Hepatocyte (in vitro differentiated cells): Measurements from ENCODE around the gene S100A16. TPM values are rescaled to one million over a fixed set of nuclear protein-coding genes. Genes with fewer than 3 reads are reported as not detected.

Experiments
- DNase-seq: peaks from one replicate; pipeline ENCODE4 v3.0.0-alpha.2; 2016; ENCODE audit warnings: low spot score
- H2AFZ ChIP-seq: fragments of 200-600 bp; sonication (generic); 2 replicates; pipeline ENCODE4 v1.6.0; 2016; ENCODE audit warnings: antibody characterized with exemption, mild to moderate bottlenecking
- H3K27ac ChIP-seq: fragments of 200-600 bp; sonication (generic); 2 replicates; pipeline ENCODE4 v1.5.1; 2016; ENCODE audit warnings: mild to moderate bottlenecking
- H3K27me3 ChIP-seq: fragments of 200-600 bp; sonication (generic); 2 replicates; pipeline ENCODE4 v1.6.1; 2016
- H3K36me3 ChIP-seq: fragments of 200-600 bp; sonication (generic); replicated peaks from 2 replicates; pipeline ENCODE4 v1.5.1; 2016; ENCODE audit warnings: low read depth; ENCODE audit not compliant: insufficient read depth
- H3K4me1 ChIP-seq: fragments of 200-600 bp; sonication (generic); 2 replicates; pipeline ENCODE4 v1.5.1; 2016; ENCODE audit warnings: mild to moderate bottlenecking, moderate library complexity; ENCODE audit not compliant: insufficient read depth
- H3K4me2 ChIP-seq: fragments of 200-600 bp; sonication (generic); 2 replicates; pipeline ENCODE4 v1.6.0; 2016
- H3K4me3 ChIP-seq: fragments of 200-600 bp; sonication (generic); 2 replicates; pipeline ENCODE4 v1.5.1; 2016; ENCODE audit warnings: mild to moderate bottlenecking
- H3K79me2 ChIP-seq: fragments of 200-600 bp; sonication (generic); 2 replicates; pipeline ENCODE4 v1.6.0; 2017; ENCODE audit warnings: mild to moderate bottlenecking
- H3K9me2 ChIP-seq: fragments of 200-600 bp; sonication (generic); replicated peaks from 2 replicates; pipeline ENCODE4 v1.6.0; 2017; ENCODE audit warnings: mild to moderate bottlenecking; ENCODE audit not compliant: insufficient read depth
- H3K9me3 ChIP-seq: fragments of 200-600 bp; sonication (generic); 2 replicates; pipeline ENCODE4 v1.5.1; 2016; ENCODE audit warnings: low read depth, mild to moderate bottlenecking
- H4K20me1 ChIP-seq: fragments of 200-600 bp; sonication (generic); 2 replicates; pipeline ENCODE4 v1.6.0; 2016; ENCODE audit warnings: mild to moderate bottlenecking; ENCODE audit not compliant: insufficient read depth, poor library complexity, severe bottlenecking
- EZH2 ChIP-seq: fragments of 200-600 bp; sonication (generic); IDR thresholded peaks from 2 replicates; pipeline ENCODE4 v1.6.1; 2016; ENCODE audit warnings: antibody characterized with exemption, mild to moderate bottlenecking, borderline replicate concordance
- EZH2phosphoT487 ChIP-seq: fragments of 200-600 bp; sonication (generic); IDR thresholded peaks from one replicate; pipeline ENCODE4 v1.6.1; 2018; ENCODE audit warnings: antibody characterized with exemption, mild to moderate bottlenecking, low read depth, moderate library complexity; ENCODE audit not compliant: unreplicated experiment, severe bottlenecking
- WGBS: methylation state at CpG from one replicate; pipeline ENCODE4 v1.1.6; 2016; ENCODE audit warnings: low lambda C conversion rate; ENCODE audit errors: missing lambda C conversion rate; 5-methylcytosine and 5-hydroxymethylcytosine counted together
- polyA plus RNA-seq: library from polyadenylated mRNA; unstranded; fragments of >200 nt; fragmentation: Nextera tagmentation; extraction: Ambion mirVana; gene quantifications from 2 replicates; pipeline ENCODE4 v1.2.1, GENCODE V29; 2016
- total RNA-seq: library from RNA; depleted of rRNA; stranded (reverse); fragments of >200 nt; gene quantifications from 2 replicates; pipeline ENCODE4 v1.2.3, GENCODE V29; 2014
- TF ChIP-seq, protein P1 (sequence below): fragments of 200-600 bp; sonication (generic); IDR thresholded peaks from 2 replicates; pipeline ENCODE4 v1.5.1; 2016; ENCODE audit warnings: antibody characterized with exemption, mild to moderate bottlenecking; ENCODE audit not compliant: poor library complexity

S100A16 gene
- total and polyA plus RNA-seq, 2 experiments from 2014 or later, result 103 to 155 TPM

DNA sequence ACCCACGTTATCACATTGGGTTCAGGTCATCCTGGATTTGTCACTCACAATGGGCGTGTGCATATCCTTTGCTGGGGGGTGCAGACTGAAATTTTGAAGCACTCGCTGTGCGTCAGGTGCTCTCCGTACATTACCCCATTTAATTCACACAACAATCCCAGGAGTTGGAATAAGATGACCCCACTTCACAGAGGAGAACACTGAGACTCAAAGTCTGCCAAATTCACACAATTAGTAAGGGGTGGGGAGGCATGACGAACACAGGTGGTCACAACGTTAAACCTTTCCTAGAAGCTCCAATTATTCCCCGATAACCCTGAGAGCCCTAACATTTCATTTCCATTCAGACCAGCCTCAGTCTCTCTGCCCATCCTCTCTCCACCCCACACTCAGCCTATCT is 43.5 kb downstream of the S100A16 start:
- H3K79me2 ChIP-seq, result no peaks in the 10 kb centered on the region
- no peak overlapping the region for H3K27ac ChIP-seq
- H2AFZ ChIP-seq, result peak overlapping the region; percentile 54
- no peaks in the 10 kb centered on the region for H3K36me3 ChIP-seq
- H3K4me3 ChIP-seq, result no peak overlapping the region
- H3K9me2 ChIP-seq, result no peaks in the 10 kb centered on the region
- no peak for DNase-seq
- TF ChIP-seq EZH2 (no peak), EZH2phosphoT487 (no peak)
- TF ChIP-seq, protein P1, sequence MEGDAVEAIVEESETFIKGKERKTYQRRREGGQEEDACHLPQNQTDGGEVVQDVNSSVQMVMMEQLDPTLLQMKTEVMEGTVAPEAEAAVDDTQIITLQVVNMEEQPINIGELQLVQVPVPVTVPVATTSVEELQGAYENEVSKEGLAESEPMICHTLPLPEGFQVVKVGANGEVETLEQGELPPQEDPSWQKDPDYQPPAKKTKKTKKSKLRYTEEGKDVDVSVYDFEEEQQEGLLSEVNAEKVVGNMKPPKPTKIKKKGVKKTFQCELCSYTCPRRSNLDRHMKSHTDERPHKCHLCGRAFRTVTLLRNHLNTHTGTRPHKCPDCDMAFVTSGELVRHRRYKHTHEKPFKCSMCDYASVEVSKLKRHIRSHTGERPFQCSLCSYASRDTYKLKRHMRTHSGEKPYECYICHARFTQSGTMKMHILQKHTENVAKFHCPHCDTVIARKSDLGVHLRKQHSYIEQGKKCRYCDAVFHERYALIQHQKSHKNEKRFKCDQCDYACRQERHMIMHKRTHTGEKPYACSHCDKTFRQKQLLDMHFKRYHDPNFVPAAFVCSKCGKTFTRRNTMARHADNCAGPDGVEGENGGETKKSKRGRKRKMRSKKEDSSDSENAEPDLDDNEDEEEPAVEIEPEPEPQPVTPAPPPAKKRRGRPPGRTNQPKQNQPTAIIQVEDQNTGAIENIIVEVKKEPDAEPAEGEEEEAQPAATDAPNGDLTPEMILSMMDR, result no peak
- no peaks in the 10 kb centered on the region for H3K9me3 ChIP-seq
- H3K4me2 ChIP-seq, result no peak overlapping the region
- no peaks in the 10 kb centered on the region for H3K27me3 ChIP-seq
- no peaks in the 10 kb centered on the region for H4K20me1 ChIP-seq
- peaks cover 31% of the 10 kb centered on the region for H3K4me1 ChIP-seq
- 94% methylated on average over 8 of the region's 8 CpGs for WGBS

DNA sequence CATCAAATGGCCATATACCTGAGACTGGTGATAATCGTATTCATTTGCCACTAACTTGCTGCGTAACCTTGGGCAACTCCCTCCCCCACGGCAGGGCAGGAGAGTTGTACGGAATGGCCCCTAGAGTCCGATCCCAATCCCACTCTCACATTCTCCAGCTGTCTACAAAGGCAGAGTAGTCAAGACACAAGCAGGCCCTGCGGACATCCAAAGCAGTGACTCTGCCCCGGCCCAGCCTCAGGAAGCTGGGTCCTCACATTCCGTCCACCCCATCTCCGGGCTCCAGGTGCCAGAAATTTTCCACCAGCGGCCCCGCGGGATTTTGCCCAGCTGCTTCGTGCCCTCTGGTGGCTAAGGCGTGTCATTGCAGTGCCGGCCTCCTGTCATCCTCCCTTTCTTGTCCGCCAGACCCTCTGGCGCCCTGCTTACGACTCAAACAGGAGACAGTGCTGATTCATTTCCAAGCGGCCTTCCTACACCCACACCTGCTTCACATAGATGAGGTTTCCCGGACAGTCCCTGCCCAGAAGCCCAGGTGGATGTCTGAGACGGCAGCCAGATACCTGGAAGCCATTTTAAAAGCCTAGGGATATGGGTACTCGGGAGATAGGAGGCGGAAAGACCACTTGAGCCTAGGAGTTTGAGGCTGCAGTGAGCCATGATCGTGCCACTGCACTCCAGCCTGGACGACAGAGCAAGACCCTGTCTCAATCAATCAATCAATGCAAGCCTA is 44.4 kb downstream of the S100A16 start:
- Histone ChIP-seq H2AFZ (peak overlapping the region; percentile 54), H4K20me1 (no peaks in the 10 kb centered on the region), H3K4me2 (peak overlapping the region; percentile 58), H3K27me3 (no peaks in the 10 kb centered on the region), H3K4me3 (no peak overlapping the region), H3K9me3 (no peaks in the 10 kb centered on the region), H3K79me2 (no peaks in the 10 kb centered on the region), H3K4me1 (peaks cover 31% of the 10 kb centered on the region), H3K36me3 (no peaks in the 10 kb centered on the region), H3K9me2 (no peaks in the 10 kb centered on the region), H3K27ac (peak overlapping the region; percentile 100)
- TF ChIP-seq EZH2, result no peak
- TF ChIP-seq, protein P1, result peak; percentile 98
- WGBS, result 18% methylated on average over 25 of the region's 25 CpGs
- DNase-seq, result peak; percentile 95

DNA sequence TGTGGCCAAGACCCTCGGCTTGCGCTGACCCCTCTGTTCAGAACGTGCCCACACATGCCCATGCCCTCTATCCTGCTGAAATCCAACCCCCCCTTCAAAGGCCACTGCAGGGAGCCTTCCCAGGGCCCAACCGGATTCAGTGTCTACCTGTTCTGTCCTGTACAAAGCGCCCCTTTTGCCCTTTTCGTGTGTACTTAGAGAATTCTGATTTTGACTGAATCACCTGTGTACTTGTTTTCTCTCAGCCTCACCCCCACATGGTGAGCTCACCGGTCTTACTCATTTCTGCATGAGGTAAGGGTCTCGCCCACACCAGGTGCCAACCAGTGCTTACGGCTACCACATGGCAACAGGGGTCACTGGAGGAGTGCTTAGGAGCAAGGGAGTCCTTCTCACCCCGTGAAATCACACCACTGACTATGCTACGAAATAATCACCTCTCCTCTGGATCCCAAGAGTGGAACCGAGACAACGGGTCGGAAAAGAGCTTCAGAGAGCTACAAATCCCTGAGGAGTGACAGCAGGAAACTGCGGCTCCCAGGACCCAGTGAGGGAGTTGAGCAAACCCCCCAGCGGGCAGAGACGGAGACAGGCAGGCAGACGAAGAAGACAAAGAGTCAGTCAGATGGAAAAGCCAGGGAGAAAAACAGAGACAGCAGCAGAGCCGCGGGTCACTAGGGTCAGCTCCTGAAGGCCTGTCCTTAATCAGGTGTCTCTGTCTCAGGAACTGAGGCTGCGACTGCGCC is 45.1 kb downstream of the S100A16 start:
- peak; percentile 47 for DNase-seq

More for the DNA sequence above, 45.1 kb downstream of the S100A16 start:
- Histone ChIP-seq H3K27me3 (no peaks in the 10 kb centered on the region), H3K79me2 (no peaks in the 10 kb centered on the region), H2AFZ (peak overlapping the region; percentile 34), H3K4me1 (peaks cover 31% of the 10 kb centered on the region), H4K20me1 (no peaks in the 10 kb centered on the region), H3K27ac (peak overlapping the region; percentile 100), H3K9me3 (no peaks in the 10 kb centered on the region), H3K4me2 (peak overlapping the region; percentile 58), H3K4me3 (no peak overlapping the region), H3K9me2 (no peaks in the 10 kb centered on the region), H3K36me3 (no peaks in the 10 kb centered on the region)
- WGBS, result 67% methylated on average over 22 of the region's 22 CpGs
- no peak for TF ChIP-seq EZH2
- TF ChIP-seq EZH2phosphoT487, result no peak
- TF ChIP-seq, protein P1, result no peak
